Suprapubic skin (tissue), 4 donors: Measurements from ENCODE around the gene CYP4B1.

ENCODE experiments used
- EP300 ChIP-seq: sonication (generic); formaldehyde crosslinking; IDR thresholded peaks from one replicate; pipeline ENCODE4 v1.6.1; 2017; ENCODE audit warnings: antibody characterized with exemption
- POLR2A ChIP-seq, 2 donors: fragments of 450-650 bp; IDR thresholded peaks; one replicate each; pipeline ENCODE4 v1.6.1; 2017; ENCODE audit warnings: antibody characterized with exemption in 2 of 2, mild to moderate bottlenecking in 2 of 2, moderate library complexity in 2 of 2
- POLR2AphosphoS5 ChIP-seq, 3 donors: sonication (generic); formaldehyde crosslinking; IDR thresholded peaks; one replicate each; pipeline ENCODE4 v1.6.1; 2017; ENCODE audit warnings: antibody characterized with exemption in 3 of 3
- TF ChIP-seq, protein P1 (sequence below), 2 donors: fragments of 200-600 bp in 1 of 2; fragments of 450-650 bp in 1 of 2; sonication (generic) in 1 of 2; IDR thresholded peaks; one replicate each; pipeline ENCODE4 v1.5.1; 2016 to 2019; ENCODE audit warnings: antibody characterized with exemption in 2 of 2, mild to moderate bottlenecking in 1 of 2, moderate library complexity in 1 of 2

DNA sequence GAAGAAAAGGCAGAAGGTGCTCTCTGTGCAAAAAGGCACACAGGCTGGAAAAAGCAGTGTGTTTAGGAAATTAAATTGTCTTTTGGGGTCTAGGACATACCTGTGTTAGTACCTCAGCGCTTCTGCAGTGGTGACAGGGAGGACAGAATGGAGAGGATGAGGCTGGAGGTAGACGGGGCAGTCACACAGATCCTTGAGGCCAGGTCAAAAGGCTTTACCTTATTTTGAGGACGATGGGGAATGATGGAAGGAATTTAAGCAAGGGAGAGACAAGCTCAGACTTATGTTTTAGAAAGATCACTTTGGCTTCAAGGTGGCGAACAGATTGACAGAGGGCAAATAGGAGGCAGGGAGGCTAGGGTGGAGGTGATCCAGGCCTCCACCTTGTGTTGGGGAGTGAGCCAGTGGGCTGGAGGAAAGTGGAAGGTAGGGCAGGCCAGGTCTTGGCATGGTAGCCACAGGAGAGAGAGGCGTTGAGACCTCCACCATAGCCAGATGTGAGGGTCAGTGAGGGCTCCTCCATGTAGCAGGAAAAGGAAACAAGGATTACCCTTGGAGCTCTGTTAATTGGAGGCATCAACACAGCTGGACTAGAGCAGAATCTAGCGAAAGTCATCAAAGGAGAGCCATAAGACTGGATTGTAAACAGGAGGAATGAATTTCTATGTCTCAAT is 4.2 kb downstream of the CYP4B1 start:
- no peak for TF ChIP-seq POLR2A (IDR thresholded peaks at IDR 0.05)
- TF ChIP-seq, protein P1, sequence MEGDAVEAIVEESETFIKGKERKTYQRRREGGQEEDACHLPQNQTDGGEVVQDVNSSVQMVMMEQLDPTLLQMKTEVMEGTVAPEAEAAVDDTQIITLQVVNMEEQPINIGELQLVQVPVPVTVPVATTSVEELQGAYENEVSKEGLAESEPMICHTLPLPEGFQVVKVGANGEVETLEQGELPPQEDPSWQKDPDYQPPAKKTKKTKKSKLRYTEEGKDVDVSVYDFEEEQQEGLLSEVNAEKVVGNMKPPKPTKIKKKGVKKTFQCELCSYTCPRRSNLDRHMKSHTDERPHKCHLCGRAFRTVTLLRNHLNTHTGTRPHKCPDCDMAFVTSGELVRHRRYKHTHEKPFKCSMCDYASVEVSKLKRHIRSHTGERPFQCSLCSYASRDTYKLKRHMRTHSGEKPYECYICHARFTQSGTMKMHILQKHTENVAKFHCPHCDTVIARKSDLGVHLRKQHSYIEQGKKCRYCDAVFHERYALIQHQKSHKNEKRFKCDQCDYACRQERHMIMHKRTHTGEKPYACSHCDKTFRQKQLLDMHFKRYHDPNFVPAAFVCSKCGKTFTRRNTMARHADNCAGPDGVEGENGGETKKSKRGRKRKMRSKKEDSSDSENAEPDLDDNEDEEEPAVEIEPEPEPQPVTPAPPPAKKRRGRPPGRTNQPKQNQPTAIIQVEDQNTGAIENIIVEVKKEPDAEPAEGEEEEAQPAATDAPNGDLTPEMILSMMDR (IDR thresholded peaks at IDR 0.05): no peak
- TF ChIP-seq POLR2AphosphoS5 (IDR thresholded peaks at IDR 0.05): no peak
- no peak for TF ChIP-seq EP300
